ENCODE measurements around the gene KLHL21. TPM values are rescaled to one million over a fixed set of nuclear protein-coding genes. Genes with fewer than 3 reads are reported as not detected.

Gene KLHL21
- total and polyA plus RNA-seq, 9 of the 15 experiments (the other 6 are each of a cell fraction or from before 2014, with no cell fraction given), result 2.1 to 42.1 (median 17.5) TPM

GRCh38 chr1:6602669-6603237, at the start of gene KLHL21 (continued):
- TF ChIP-seq POLR2AphosphoS2 (IDR thresholded peaks at IDR 0.05; ENCODE audit: low read length) (no peak; the same call in 1 of the 2 replicates), ZNF695 (CRISPR knock-in tag; IDR thresholded peaks at IDR 0.05) (no peak), RNF2 (IDR thresholded peaks at IDR 0.05) (peak; percentile 14; the same call in 1 of the 2 replicates), ZNF76 (CRISPR knock-in tag; IDR thresholded peaks at IDR 0.05; ENCODE audit: borderline replicate concordance) (no peak), HNRNPUL1 (IDR thresholded peaks at IDR 0.05; ENCODE audit: low read length) (no peak), CREB3L1 (IDR thresholded peaks at IDR 0.05; ENCODE audit: borderline replicate concordance, low read depth) (0 out of 2 replicates have a peak, but pooled peaks have one; percentile 5), C11orf30 (IDR thresholded peaks at IDR 0.05; ENCODE audit: low read depth) (no peak; the same call in 1 of the 2 replicates), NCOA4 (IDR thresholded peaks at IDR 0.05; ENCODE audit: partially characterized antibody) (no peak), HMGN3 (IDR thresholded peaks at IDR 0.05; ENCODE audit: borderline replicate concordance, extremely low read depth, insufficient read length, low read depth, low read length) (peak; percentile 97), PCBP2 (IDR thresholded peaks at IDR 0.05; ENCODE audit: low read depth, low read length, poor library complexity, severe bottlenecking) (peak; percentile 60), CC2D1A (IDR thresholded peaks at IDR 0.05) (no peak), ZNF780A (CRISPR knock-in tag; IDR thresholded peaks at IDR 0.05) (no peak), STAT5A (IDR thresholded peaks at IDR 0.05; ENCODE audit: borderline replicate concordance, low read length) (no peak), FOXJ3 (CRISPR knock-in tag; IDR thresholded peaks at IDR 0.05) (no peak), DMBX1 (CRISPR knock-in tag; IDR thresholded peaks at IDR 0.05; ENCODE audit: borderline replicate concordance) (no peak; the same call in 1 of the 2 replicates), HCFC1 (IDR thresholded peaks at IDR 0.05; ENCODE audit: low read depth, low read length) (peak; percentile 45)
- TF ChIP-seq, protein P1, sequence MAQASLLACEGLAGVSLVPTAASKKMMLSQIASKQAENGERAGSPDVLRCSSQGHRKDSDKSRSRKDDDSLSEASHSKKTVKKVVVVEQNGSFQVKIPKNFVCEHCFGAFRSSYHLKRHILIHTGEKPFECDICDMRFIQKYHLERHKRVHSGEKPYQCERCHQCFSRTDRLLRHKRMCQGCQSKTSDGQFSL (CRISPR knock-in tag; IDR thresholded peaks at IDR 0.05), result no peak
- TF ChIP-seq, protein P1 (tag; IDR thresholded peaks at IDR 0.05), result no peak
- TF ChIP-seq, protein P2, sequence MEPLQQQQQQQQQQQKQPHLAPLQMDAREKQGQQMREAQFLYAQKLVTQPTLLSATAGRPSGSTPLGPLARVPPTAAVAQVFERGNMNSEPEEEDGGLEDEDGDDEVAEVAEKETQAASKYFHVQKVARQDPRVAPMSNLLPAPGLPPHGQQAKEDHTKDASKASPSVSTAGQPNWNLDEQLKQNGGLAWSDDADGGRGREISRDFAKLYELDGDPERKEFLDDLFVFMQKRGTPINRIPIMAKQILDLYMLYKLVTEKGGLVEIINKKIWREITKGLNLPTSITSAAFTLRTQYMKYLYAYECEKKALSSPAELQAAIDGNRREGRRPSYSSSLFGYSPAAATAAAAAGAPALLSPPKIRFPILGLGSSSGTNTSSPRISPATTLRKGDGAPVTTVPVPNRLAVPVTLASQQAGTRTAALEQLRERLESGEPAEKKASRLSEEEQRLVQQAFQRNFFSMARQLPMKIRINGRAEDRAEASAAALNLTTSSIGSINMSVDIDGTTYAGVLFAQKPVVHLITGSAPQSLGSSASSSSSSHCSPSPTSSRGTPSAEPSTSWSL (CRISPR knock-in tag; IDR thresholded peaks at IDR 0.05; ENCODE audit: borderline replicate concordance), result no peak
- TF ChIP-seq, protein P3, sequence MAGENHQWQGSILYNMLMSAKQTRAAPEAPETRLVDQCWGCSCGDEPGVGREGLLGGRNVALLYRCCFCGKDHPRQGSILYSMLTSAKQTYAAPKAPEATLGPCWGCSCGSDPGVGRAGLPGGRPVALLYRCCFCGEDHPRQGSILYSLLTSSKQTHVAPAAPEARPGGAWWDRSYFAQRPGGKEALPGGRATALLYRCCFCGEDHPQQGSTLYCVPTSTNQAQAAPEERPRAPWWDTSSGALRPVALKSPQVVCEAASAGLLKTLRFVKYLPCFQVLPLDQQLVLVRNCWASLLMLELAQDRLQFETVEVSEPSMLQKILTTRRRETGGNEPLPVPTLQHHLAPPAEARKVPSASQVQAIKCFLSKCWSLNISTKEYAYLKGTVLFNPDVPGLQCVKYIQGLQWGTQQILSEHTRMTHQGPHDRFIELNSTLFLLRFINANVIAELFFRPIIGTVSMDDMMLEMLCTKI (IDR thresholded peaks at IDR 0.05; ENCODE audit: partially characterized antibody), result no peak
- TF ChIP-seq, protein P4, sequence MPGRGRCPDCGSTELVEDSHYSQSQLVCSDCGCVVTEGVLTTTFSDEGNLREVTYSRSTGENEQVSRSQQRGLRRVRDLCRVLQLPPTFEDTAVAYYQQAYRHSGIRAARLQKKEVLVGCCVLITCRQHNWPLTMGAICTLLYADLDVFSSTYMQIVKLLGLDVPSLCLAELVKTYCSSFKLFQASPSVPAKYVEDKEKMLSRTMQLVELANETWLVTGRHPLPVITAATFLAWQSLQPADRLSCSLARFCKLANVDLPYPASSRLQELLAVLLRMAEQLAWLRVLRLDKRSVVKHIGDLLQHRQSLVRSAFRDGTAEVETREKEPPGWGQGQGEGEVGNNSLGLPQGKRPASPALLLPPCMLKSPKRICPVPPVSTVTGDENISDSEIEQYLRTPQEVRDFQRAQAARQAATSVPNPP (IDR thresholded peaks at IDR 0.05; ENCODE audit: borderline replicate concordance, insufficient read depth, insufficient read length), result no peak
